GM12865 (cell line): Measurements from ENCODE around the gene CTSD.

Experiments used
- DNase-seq: peaks from one replicate; pipeline ENCODE4 v3.0.0; 2010; ENCODE audit warnings: low read depth
- H3K4me3 ChIP-seq: 2 replicates; pipeline ENCODE4 v1.5.1; 2011; ENCODE audit warnings: mild to moderate bottlenecking, low read depth, low read length, control low read depth
- CTCF ChIP-seq: IDR thresholded peaks from 2 replicates; pipeline ENCODE4 v1.5.1; 2011; ENCODE audit warnings: low read length, control low read depth, low read depth, inconsistent platforms; ENCODE audit not compliant: insufficient read depth; ENCODE audit errors: missing control alignments

The CTSD gene

GRCh38 chr11:1803246-1803645, 39.5 kb upstream of the CTSD start:
- no peak overlapping the region for H3K4me3 ChIP-seq
- no peak for TF ChIP-seq CTCF
- no peak for DNase-seq

- DNase-seq = no peak
- H3K4me3 ChIP-seq = no peak overlapping the region
- no peak for TF ChIP-seq CTCF
Measured at GRCh38 chr11:1797391-1798125, 33.8 kb upstream of the CTSD start.

GRCh38 chr11:1796413-1797011, 32.8 kb upstream of the CTSD start:
- TF ChIP-seq CTCF = no peak
- DNase-seq = no peak
- H3K4me3 ChIP-seq = no peak overlapping the region

GRCh38 chr11:1793081-1793480, 29.4 kb upstream of the CTSD start:
- no peak for TF ChIP-seq CTCF
- no peak overlapping the region for H3K4me3 ChIP-seq
- DNase-seq = no peak

- no peak for TF ChIP-seq CTCF
- DNase-seq = no peak
- no peak overlapping the region for H3K4me3 ChIP-seq
Measured at GRCh38 chr11:1792461-1792860, 28.7 kb upstream of the CTSD start.

GRCh38 chr11:1791912-1792311, 28.2 kb upstream of the CTSD start:
- DNase-seq = no peak
- H3K4me3 ChIP-seq = no peak overlapping the region
- TF ChIP-seq CTCF = no peak

- H3K4me3 ChIP-seq = no peak overlapping the region
- TF ChIP-seq CTCF = no peak
- DNase-seq = no peak
Measured at GRCh38 chr11:1786466-1786865, 22.7 kb upstream of the CTSD start.
